ENCODE measurements around the gene C22orf31.

Gene C22orf31

DNA sequence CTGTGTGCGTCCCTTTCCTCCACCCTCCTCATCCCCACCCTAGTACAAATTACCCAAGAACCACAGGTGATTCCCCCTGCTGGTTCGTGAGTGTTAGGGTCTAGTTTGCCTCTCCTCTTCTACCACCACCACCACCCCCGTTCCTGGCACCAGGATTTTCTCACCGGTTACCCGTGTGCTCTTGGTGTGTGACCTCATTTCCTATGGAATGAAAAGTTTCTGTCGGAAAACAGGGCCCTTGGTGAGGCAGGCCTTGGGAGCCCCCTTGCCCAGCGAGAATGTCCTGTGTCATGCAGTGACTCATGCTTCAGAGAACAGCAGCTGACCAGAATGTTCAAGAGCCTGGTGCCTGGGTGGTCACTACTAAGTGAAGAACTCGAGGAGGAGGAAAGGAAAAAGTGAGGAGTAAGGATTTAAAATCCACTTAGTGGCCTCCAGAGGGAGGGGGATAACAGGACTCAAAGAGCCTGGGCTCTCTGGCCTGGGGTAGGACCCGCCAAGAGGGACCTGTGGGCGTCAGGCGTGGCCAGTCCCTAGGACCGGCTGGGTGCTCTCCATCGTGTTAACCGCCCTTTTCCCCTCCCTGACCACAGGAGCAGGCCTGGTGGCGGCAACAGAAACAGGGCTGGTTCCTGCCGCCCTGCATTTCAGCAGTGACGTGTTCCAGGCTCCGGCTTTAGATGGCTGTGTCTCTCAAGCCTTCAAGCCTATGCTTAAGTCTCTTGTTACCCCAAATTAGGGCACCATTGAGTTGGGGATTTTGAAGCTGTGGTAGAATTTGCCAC lies 30.2 kb downstream of the C22orf31 start:
- Histone ChIP-seq H3K27me3 (replicated peaks; ENCODE audit: control insufficient read depth, insufficient read depth, low read length) (no peaks in the 10 kb centered on the region; the same call in none of the 2 replicates), H3K4me3 (replicated peaks; ENCODE audit: low read depth, low read length) (no peak overlapping the region), H3K36me3 (ENCODE audit: control insufficient read depth, insufficient read depth, low read length) (no peaks in the 10 kb centered on the region)
- TF ChIP-seq, protein P1, sequence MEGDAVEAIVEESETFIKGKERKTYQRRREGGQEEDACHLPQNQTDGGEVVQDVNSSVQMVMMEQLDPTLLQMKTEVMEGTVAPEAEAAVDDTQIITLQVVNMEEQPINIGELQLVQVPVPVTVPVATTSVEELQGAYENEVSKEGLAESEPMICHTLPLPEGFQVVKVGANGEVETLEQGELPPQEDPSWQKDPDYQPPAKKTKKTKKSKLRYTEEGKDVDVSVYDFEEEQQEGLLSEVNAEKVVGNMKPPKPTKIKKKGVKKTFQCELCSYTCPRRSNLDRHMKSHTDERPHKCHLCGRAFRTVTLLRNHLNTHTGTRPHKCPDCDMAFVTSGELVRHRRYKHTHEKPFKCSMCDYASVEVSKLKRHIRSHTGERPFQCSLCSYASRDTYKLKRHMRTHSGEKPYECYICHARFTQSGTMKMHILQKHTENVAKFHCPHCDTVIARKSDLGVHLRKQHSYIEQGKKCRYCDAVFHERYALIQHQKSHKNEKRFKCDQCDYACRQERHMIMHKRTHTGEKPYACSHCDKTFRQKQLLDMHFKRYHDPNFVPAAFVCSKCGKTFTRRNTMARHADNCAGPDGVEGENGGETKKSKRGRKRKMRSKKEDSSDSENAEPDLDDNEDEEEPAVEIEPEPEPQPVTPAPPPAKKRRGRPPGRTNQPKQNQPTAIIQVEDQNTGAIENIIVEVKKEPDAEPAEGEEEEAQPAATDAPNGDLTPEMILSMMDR (IDR thresholded peaks at IDR 0.05; ENCODE audit: insufficient read depth, low read length, poor library complexity, severe bottlenecking): no peak
- DNase-seq (ENCODE audit: extremely low read depth, insufficient read length): no peak

DNA sequence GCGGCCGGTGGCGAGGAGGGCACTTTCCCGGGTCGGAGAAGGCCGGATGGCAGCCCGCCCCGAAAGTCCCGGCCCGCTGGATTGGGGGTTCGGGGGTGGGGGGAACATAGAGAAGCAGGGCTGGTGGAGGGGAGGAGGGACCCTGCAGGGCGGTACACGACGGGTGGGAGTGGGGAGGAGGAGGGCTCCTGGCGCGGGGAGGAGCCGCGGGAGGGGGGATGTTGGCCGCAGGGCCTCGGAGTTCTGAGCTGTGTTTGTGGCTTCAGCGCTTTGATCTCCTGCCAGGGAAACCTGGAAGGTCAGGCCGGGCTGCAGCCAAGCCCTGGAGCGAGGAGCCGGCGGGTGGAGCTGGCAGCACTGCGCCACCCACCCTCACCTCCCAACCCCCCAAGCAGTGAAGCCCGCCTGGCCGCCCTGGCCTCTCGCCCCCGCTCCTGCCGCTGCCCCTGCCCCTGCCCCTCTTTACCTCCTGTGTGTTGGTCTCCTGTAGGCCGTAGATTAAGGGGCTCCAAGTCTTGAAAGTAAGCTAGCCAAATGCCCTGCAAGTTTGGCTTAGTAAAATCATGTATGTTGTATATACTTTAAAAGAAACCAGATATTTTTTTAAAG lies 30.9 kb downstream of the C22orf31 start:
- Histone ChIP-seq H3K27me3 (replicated peaks; ENCODE audit: control insufficient read depth, insufficient read depth, low read length) (no peaks in the 10 kb centered on the region; the same call in none of the 2 replicates), H3K4me3 (replicated peaks; ENCODE audit: low read depth, low read length) (no peak overlapping the region), H3K36me3 (ENCODE audit: control insufficient read depth, insufficient read depth, low read length) (no peaks in the 10 kb centered on the region)
- TF ChIP-seq, protein P1 (IDR thresholded peaks at IDR 0.05; ENCODE audit: insufficient read depth, low read length, poor library complexity, severe bottlenecking): no peak
- DNase-seq (ENCODE audit: extremely low read depth, insufficient read length): no peak

DNA sequence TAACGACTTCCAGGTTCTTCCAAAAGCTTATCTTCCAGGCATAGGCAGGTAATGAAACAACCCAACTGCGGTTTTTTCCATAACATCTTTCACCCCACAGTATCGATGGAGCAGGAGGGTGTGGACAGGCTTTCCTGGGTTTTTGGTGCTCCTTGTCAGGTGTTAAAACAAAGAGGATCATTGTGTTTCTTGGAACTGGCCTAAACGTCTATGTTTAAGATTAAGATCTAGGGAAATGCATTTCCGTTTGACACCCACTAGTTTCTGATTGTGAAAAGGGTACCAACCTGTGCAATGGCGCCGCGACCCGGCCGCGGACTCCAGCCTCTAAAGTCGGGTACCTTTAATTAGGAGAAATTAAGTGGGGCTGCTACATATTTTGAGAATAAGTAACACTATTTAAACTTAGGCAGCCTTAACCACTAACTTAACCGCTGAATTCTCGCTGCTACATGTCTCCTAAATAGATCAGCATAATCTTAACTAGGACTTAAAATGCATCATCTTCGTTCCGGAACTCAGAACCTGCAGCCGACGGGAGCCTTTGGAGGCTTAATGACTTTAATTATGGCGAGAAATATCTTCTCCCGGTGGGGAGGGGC lies 31.5 kb downstream of the C22orf31 start:
- no peaks in the 10 kb centered on the region for H3K36me3 ChIP-seq (ENCODE audit: control insufficient read depth, insufficient read depth, low read length)
- H3K27me3 ChIP-seq (replicated peaks; ENCODE audit: control insufficient read depth, insufficient read depth, low read length): no peaks in the 10 kb centered on the region; the same call in none of the 2 replicates
- DNase-seq (ENCODE audit: extremely low read depth, insufficient read length): no peak
- H3K4me3 ChIP-seq (replicated peaks; ENCODE audit: low read depth, low read length): no peak overlapping the region
- TF ChIP-seq, protein P1 (IDR thresholded peaks at IDR 0.05; ENCODE audit: insufficient read depth, low read length, poor library complexity, severe bottlenecking): no peak

DNA sequence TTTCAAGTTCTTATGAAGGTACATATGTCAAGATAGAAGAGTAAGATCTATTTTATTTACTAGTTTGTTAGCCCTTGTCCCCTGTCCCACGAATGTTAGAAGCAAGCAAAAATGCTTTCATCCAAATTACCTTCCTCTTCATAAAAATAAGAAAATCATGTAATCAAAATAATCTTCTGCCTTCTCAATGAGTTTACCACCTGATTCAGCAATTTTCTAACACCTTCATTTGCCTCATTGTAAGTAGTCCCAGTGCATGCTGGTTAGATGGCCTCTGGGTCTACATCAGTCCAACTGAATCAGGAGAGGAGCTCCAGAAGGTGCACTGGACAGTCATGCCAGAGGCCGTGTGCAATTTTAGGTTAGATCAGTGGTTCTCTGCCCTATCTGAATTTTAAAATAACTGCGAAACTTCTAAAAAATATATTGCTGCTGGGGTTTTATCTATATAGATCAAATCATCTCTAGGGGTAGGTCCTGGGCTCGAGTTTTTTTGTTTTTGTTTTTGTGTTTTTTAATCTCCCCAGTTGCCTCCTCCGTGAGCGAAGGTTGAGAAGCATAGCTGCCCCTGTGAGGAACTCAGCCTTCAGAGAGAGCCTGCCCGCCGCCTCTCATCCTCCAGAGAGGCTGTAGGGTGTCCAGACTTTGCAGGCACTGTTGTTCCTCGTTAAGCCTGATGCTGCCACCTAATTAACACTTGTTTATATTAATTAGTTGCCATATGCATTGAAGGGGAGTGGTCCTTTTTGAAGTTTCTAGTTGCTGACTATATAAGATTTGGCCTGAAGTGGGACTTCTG lies 32.2 kb downstream of the C22orf31 start:
- DNase-seq (ENCODE audit: extremely low read depth, insufficient read length): no peak
- TF ChIP-seq, protein P1 (IDR thresholded peaks at IDR 0.05; ENCODE audit: insufficient read depth, low read length, poor library complexity, severe bottlenecking): no peak
- H3K36me3 ChIP-seq (ENCODE audit: control insufficient read depth, insufficient read depth, low read length): no peaks in the 10 kb centered on the region
- H3K4me3 ChIP-seq (replicated peaks; ENCODE audit: low read depth, low read length): no peak overlapping the region
- no peaks in the 10 kb centered on the region; the same call in none of the 2 replicates for H3K27me3 ChIP-seq (replicated peaks; ENCODE audit: control insufficient read depth, insufficient read depth, low read length)

DNA sequence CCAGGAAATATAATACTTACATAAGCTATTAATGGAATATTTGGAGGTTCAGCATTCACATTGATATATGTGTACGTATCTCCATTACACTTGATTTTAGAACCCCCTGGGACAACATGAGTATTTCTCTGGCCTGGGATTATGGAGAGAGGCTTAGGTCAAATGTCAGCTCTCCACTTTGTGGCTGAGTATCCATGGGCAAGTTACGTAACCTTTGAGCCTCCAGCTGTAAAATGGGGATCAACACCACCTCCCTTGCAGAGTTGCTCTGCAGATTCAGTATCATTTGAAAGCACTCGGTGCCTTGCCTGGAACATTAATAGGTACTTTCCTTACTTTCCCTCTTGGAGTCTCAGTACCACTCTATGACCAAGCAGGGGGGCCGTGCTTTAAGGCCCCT lies 33.2 kb downstream of the C22orf31 start:
- TF ChIP-seq, protein P1 (IDR thresholded peaks at IDR 0.05; ENCODE audit: insufficient read depth, low read length, poor library complexity, severe bottlenecking): no peak
- no peaks in the 10 kb centered on the region; the same call in none of the 2 replicates for H3K27me3 ChIP-seq (replicated peaks; ENCODE audit: control insufficient read depth, insufficient read depth, low read length)
- DNase-seq (ENCODE audit: extremely low read depth, insufficient read length): no peak
- H3K36me3 ChIP-seq (ENCODE audit: control insufficient read depth, insufficient read depth, low read length): no peaks in the 10 kb centered on the region
- no peak overlapping the region for H3K4me3 ChIP-seq (replicated peaks; ENCODE audit: low read depth, low read length)
